CD4-positive, alpha-beta T cell treated with Interleukin-21 for 1 hour (primary cell): ENCODE data around the gene KCNJ10.
"Not testable (repeated sequence)": the region's sequence is repeated elsewhere in the genome, so short reads cannot be mapped to it uniquely, and the experiment has no call there.

Experiments
- DNase-seq: peaks from one replicate; pipeline ENCODE4 v3.0.0-alpha.2; 2020

Gene KCNJ10

DNA sequence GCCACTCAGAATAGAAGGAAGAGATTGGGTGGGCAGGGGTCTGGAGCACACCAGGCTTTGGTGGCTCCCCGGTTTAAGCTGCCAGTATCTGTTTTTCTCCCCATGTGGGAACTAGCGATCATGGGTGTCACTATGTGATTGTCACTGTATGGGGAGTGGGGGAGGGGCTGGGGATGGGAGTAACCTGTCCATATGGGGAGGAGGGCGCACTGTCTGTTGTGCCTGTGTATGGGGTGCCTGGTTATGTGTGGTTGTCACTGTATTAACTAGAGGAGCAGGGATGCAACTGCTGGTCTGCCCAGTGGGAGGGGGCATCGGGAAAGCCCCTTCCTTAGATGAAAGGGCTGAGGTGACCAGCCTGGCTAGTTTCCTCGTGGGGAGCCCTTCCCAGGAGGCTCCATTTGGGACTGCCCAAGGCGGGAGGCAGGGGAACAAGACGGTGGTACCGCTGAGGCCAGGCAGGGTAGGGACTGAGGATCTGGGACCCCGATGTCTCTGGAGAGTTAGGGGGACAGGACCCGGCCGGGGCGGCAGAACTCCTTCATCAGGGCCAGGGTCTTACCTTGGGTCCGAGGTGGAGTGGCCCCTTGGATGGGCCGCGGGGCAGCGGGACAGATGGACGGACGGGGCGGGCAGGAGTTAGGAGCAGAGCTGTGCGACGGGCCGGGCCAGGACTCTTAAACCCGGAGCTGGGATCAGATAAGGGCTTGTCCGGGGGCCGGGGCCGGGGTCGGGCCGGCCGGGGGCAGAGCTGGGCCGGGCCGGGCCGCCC, at the start of gene KCNJ10:
TSS of gene KCNJ10 (minus strand) at position 701 of the 772 bp plus-strand sequence. CDS start 27,628 bp downstream, outside the sequence.
- DNase-seq: no peak

DNA sequence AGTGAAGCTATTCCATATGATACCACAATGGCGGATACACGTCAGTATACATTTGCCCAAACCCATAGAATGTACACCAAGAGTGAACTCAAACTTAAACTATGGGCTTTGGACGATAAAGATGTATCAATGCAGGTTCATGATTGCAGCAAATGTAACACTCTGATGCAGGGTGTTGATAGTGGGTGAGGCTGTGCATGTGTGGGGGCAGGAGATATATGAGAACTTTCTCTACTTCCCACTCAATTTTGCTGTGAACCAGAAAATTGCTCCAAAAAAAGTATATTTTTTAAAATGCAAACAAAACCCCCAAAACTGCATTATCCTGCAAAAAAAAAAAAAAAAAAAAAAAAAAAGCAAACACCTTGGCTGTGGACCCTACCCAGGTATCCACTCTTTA, 49.0 kb upstream of the KCNJ10 start:
- DNase-seq: no peak

DNA sequence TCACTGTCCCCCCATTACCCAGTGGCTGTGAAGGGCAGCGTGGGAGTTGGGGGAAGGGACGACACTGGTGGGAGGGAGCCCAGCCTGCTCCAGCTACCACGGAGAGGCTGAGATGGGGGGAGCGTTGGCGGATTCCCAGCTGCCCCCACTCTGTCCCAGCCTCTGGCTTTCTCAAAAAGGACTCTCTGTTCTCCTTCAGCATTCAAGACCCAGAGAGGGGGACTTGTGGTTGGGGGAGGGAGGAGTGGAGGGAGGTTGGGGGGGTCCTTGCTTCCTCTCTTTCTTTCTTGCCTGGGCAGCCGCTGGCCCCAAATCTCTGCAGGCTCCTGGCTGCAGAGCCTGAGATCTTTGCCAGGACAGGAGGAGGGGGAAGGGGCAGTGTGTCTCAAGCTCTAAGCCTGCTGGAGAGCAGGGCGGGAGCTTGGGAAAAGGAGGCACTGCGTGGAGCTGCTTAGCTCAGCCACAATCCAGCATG, 47.8 kb upstream of the KCNJ10 start:
- no peak for DNase-seq

DNA sequence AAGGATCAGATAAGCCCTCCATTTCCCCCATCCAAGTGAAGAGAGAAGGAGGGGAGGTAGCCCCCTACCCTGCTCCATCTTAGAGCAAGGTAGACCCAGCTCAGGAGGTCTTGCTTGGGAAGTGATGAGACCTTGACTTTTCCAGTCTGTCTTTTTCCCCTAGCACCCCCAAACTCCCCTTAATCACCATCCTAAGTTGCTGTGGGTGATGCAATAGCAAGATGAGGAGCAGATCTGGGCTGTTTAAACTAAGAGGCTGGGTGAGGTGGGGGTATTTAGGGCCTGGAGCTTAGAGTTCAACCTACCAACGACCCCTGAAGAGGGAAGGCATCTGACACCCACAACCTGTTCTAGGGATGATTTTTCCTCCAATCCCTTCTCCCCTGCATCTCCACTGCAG, 47.3 kb upstream of the KCNJ10 start:
- no peak for DNase-seq

DNA sequence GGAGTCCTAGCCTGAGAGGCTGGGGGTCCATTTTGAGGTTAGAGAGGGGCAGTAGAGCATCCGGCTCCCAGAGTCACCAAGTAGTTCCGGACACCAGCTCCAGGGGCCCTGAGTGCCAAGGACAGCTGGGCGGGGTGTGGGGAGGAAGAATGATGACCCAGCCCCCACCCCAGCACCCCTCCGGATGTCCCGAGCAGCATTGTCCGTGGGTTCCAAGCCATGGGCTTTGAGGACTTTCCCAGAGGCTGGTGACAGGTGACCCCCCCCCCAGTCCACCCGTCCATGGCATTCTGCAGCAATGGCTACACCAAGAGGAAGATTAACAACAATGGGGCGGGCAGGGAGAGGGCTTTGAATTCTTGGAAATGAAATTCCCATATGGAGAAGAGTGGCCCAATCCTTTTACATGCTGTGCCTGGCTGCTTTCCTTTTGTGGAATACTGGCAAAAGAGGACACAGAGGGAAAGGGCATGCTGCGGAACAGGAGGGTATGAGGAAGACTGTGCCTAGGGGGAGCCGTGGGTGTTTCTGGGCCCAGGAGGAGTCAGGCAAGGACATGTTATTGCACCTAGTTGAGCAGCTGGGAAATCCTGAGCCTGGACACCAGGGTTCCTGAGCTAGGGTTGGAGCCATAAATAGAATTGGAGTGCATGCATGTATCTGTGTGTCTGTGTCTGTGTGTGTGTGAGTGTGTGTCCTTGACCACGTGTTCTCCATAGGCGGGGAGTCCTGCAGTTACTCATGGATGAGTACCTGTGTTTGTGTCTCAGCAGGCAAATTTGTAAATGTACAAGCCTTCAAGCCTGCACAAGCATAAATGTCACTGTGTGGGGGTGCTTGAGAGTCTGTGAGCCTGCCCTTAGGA, 46.6 kb upstream of the KCNJ10 start:
- no peak for DNase-seq

DNA sequence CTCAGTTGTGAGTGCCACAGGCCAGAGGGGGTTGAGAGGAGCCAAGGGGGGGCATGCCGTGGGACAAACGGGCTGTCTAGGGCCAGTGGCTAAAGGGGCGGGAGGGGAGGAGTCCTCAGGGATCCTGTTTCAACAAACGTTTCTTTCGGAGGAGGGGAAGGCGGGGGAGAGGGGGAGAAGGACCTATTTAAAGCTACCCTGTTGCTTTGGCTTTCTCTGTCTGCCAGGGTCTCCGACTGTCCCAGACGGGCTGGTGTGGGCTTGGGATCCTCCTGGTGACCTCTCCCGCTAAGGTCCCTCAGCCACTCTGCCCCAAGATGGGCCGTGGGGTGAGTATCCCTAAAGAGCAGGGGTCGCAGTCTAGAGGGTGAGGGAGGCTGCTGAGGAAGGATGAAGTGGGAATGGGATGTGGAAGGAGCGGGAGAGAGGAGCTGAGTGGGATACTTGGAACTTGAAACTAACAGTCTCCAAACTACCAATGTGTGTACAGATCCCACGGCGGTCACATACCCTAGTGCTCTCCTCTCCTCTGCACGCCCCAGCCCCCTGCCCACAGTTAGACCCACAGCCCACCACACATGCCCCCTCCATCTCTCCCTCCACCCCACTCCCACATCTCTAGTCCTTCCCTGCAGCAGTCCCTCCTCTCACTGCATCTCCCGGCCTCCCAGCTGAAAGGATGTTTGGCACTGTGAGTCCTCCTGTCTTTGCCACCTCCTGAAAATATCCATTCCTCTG, 45.8 kb upstream of the KCNJ10 start, which contains the start of gene ATP1A2:
TSS of gene ATP1A2 (plus strand) at position 215 of the 738 bp plus-strand sequence. CDS start at position 318, 103 bp downstream.
- no peak for DNase-seq

DNA sequence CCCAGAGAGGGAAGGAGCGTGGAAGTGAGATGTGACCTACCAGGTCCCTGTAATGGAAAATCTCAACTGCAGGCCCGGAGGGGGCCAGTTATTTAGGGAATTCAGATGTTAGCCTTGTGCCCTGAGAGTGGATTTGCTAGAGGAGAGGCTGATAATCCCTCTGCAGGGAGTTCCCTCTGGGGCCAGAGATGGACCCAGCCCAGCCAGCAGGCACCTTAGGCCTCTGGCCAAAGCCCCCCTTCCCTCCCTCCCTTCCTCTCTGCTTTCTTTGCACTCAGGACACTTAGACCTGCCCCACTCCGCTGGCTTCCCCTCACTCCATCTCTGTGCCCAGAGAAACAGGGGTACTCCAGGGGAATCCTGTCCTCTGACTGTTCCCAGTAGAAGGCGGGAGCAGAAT, 44.1 kb upstream of the KCNJ10 start:
- no peak for DNase-seq

DNA sequence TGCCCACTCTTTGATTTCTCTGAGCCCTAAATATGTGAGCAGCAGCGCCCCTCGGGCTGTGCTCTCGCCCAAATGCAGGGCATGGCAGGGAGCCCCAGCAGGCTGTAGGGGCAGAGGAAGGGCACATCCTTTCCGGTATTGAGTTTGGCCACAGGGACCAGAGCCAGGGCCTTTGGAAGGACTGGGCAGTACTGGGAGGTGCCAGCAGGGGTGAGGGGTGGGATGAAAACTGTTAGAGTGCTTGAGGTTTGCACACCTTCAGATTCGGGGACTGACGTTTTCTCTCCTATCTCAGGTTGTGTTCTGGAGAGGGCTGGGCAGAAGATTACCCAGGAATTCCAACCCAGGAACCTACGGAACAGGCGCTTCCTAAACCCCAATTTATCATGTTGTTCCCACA, 43.4 kb upstream of the KCNJ10 start:
- DNase-seq: no peak

DNA sequence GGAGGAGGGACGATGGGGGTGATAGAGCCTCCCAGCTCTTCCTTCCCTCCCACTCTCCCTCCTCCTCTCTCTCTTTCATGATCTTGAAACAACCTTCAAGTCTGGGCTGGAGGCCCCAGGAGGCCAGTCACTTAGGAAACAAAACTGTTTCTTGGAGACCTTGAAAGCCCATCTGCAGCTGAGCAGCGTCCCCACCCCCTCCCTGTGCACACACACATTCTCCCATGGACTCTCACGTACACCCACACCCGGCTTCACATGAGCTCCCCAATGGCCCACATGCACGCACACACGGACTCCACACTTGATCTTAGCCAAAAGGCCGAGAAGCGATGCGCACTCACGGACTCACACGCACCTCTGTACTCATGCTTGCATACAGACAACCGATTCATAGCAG, 42.4 kb upstream of the KCNJ10 start:
- no peak for DNase-seq

DNA sequence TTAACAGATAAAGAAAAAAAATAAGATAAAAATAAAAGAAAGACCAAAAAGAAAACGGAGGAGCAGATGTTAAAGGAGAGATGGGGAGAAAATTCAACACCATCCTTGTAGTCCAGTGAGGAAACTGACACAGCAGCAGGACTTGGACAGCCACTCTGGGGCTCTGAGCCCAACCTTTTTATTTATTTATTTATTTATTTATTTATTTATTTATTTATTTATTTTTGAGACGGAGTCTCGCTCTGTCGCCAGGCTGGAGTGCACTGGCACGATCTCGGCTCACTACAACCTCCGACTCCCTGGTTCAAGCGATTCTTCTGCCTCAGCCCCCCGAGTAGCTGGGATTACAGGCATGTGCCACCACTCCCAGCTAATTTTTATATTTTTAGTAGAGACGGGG, 41.5 kb upstream of the KCNJ10 start:
- not testable (repeated sequence) for DNase-seq

DNA sequence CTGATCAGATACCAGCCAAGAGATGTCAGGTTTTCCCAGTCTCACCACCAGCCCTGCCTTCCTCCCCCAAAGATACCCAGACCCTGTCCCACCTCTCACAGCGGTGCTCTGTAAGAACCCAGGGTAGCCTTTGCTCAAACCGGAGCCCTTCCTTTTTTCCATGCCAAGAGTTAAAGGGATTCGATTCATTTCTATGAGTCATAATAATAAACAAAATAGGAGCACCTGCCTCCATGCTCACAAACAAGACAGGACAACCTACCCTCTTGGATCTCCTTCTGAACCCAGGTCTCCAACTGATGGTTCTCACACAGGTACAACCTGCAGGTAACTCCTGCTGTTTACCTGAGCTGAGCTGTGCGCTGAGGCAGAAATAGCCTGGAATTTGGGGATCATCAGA, 39.7 kb upstream of the KCNJ10 start:
- DNase-seq: no peak

DNA sequence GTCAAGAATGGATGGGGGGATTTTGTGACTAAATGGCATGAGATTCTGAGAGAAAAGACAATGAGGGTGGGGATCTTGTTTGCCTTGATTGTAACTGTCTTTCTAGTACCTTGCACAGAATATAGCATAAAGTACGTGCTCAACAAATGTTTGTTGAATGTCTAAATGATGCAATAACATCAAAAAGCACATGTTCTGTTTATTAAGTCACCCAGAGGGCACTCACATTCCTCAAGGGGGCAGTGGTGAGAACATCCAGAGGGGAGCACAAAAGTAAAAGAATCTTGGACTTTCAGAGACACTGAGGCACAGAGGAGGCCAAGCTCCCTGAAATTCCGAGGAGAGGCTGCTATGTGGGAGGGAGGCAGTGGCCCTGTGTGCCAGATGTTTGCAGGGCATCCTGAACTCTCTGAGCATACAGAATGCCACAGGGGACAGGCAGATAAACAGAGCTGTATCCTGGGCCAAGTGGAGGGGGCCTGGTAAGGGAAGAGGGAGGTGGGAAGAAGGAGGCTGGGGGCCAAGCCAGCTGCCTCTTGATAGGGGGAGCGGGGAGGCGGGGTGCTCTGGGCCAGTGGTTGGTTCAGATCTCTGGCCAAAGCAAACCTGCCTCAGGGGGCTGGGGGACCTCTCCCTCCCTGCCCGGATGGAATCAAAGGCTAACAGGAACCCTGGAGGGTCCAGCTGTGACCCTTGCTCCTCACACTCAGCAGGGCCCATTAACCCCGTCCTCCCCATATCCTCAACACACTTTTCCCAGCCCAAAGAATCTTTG, 39.1 kb upstream of the KCNJ10 start:
- peak; percentile 47 for DNase-seq

DNA sequence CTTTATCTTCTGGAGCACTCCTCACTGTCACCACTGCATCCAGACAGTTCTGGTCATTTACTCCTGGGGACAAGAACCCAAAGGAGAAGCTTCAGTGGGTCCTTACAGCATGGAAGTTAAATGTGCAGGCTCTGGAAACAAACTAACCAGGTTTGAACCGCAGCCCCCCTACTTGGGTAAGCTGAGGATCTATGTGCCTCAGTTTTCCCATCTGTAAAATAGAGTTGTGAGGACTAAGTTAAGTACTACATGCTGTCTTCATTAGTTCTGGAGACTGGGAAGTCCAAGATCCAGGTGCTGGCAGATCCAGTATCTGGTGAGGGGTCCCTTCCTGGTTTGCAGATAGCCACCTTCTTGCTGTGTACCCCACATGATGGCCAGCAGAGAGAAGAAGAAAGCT, 37.6 kb upstream of the KCNJ10 start:
- no peak for DNase-seq

DNA sequence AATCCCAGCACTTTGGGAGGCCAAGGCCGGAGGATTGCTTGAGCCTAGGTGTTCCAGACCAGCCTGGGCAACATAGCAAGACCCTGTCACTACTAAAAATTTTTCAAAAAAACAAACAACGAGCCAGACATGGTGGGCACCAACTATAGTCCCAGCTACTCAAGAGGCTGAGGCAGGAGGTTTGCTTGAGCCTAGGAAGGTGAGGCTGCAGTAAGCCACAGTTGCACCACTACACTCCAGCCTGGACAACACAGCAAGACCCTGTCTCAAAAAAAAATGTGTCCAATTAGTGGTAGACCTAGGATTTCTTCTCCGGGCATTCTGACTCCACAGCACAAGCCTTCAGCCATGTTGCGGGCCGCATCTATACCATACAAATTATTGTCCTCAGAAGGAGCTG, 35.2 kb upstream of the KCNJ10 start:
- DNase-seq: no peak

DNA sequence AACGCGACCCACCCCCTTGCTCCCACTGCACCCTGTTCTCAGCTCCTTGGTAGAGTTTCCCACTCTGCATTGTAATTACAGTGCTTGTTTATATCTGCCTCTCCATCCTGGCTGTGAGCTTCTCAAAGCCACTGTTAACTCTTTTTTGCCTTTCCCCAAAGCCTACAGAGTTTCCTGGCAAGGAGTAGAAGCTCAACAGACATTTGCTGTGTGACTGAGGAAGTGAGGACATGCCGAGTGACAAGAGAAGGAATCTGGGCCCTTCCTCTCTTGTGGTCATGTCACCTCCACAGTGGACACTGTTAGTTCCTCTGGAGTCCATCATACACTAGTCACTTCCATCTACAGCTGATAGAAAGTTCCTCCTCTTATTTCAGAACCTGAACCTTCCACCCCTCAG, 34.5 kb upstream of the KCNJ10 start:
- DNase-seq: peak; percentile 10

DNA sequence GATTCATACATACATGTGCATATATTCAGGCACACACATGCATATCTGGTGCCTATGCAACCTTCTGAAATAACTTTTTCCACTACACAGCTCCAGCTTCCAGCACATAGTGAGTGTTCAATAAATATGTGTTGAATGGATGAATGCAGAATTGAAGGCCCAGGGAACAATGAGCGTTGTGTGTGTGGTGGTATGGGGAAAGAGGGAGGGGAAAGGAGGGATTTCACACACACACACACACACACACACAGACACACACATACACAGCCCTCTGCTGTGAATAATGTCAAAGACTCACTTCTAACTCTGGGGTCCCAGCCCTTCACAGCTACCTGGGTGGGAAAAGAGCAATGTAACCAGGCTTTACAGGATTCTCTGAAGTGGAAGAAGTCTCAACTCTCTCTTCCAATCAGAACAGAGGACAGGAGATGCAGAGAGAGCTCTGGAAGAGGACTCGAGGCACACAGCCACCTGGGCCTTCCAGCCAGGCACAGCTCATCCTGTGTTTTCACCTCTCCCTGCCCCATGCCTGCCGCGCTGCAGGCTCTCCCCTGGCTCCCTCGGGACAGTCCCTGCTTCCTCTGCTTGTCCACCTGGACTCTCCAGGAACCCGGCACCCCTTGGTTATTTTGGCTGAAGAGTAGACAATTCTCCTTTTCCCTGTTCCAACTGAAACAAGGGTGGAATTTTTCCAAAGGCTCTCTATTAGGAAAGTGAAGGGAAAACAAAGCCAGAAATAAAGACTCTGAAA, 33.9 kb upstream of the KCNJ10 start:
- DNase-seq: no peak

DNA sequence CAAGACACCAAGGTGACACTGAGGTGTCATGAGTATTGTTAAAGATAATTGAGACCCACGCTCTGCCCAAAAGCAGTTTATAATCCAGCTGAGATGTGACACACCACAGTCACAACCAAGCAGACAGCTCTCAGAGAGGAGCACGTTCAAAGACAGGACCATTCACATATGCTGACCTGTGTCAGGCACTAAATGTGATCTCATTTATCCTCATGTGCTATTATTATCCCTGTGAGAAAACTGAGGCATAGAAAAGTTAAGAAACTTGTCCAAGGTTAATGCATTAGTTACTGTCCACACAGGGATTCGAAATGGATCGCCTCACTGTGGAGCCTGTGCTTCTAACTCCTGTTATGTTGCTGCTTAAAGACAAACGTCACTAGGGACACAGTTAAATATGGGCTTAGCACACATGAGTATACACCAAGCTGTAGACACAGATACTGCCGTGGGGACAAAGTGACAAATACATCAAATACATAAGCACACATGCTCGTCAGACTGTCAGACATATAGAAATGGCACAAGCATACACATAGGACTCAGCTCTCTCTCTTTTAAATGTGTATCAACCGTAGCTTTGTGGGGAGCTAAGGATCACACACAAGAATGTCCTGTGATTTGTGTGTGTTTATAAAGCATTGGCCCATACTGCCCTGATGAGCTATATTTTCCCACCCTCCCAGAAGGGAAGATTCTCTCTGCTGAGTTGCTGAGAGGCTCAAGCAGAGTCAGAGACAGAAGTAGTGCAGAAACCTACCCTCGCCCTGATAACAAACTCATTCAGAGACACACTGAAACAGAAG, 32.0 kb upstream of the KCNJ10 start:
- no peak for DNase-seq

DNA sequence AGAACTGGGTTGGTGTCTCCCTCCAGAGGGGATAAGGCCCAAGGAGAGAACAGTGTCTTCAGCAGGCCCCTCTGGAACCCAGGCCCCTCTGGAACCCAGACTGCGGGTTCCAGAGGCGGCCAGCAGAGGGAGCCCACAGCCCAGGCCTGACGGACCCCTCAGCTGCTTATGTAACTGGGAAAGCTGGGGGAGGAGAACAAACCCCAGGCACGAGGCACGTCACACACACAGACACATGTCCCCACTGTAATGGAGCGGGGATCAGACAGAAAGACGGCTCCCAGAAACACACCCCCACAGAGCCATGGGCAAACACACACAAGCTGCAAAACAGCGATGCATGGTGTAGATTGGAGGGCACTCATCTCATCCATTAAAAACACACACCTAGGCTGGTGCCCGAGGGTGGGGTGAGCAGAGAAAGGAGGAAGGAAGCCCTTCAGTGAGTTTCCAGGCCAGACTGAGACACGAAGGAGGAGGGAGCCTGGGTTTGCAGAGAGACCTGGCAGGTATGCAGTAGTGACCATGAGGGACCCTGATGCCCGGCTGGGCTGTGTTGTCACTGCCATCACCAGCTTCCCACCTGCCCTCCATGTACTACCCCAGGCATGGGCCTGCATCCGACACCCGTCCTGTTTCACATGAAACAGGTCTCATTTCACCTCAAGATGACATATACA, 31.2 kb upstream of the KCNJ10 start:
- peak; percentile 85 for DNase-seq

DNA sequence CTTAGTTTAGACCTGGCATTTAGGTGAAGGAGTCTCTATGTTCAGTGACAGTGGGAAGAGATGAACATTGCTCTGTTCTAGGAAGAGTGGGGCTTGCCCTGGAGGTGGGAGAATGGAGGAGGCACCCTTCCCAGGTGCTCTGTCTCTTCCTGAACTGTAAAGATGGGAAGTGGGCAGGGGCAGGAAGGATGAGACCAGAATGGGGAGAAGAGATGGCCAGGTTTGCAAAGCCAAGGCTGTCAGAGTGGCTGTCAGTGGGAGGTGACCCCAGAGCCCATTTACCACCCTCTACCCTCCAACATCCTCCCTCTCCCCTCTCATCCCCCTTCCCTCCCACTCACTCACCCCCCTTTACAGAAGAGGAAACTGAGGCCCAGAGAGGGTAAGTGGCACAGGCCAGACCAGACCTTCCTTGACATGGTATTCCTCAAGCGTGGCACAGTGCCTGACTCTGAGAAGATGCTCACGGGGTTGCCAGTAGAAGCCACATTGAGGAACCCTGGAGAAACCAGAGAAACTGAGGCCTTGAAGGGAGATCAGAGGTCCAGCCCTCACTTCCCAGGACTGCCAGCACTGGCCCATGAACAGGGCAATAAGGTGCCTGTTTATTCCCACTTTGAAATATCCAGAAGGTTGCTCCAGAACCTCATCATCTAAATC, 29.9 kb upstream of the KCNJ10 start:
- no peak for DNase-seq
